Measurements from ENCODE around the gene TMEM163. TPM values are rescaled to one million over a fixed set of nuclear protein-coding genes. Genes with fewer than 3 reads are reported as not detected.

TMEM163 gene
- total and polyA plus RNA-seq, 2 of the 13 experiments (the other 11 are each of a cell fraction or from before 2014, with no cell fraction given), result 0.05 TPM; not detected in 1

DNA sequence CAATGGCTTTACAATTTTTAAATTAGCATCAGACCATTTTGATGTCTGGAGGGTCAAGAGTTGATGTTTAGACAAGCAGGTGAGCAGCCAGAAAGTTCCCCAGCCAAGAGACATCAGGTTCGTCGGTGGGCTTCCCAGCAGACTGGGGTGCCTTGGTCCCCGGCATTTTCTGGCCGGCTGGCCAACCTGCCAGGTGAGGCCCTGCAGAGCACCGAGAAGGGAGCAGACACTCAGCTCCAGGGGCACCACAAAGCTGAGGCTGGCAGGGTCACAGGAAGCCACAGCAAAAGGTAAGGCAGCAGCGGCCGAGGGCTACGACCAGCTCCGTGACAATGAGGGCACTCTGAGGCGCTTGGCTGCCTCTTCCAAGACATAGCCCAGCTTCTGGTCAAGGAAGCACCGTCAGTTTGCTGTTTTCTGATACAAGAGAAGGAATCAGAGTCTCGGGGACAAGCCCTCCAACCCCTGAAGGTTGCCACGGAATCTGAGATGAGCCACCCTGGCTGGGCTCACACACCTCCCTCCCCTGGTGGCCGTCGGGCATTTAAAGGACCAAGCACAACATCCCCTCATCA lies 235.9 kb downstream of the TMEM163 start:
- Histone ChIP-seq H3K27me3 (ENCODE audit: control insufficient read depth in 1 of 2, insufficient read depth in 2 of 2, low read length in 2 of 2) (peaks cover 4 to 32% of the 10 kb centered on the region in 2 experiments; a peak in 3 of 5 replicates), H3K4me1 (ENCODE audit: insufficient read depth, low read length) (no peaks in the 10 kb centered on the region), H3K27ac (ENCODE audit: extremely low read length, insufficient read depth, low read length) (no peak overlapping the region), H3K9me3 (ENCODE audit: low read length) (no peaks in the 10 kb centered on the region), H3K79me2 (ENCODE audit: insufficient read depth, low read length) (no peaks in the 10 kb centered on the region), H3K4me3 (replicated peaks in 1 of 3; ENCODE audit: insufficient read depth in 1 of 3, low read depth in 2 of 3, low read length in 3 of 3) (no peak overlapping the region), H3K9ac (ENCODE audit: insufficient read depth, low read depth, low read length) (no peak overlapping the region), H3K4me2 (ENCODE audit: low read depth, low read length) (no peak overlapping the region), H3K36me3 (replicated peaks in 1 of 2; ENCODE audit: control insufficient read depth in 1 of 2, insufficient read depth in 2 of 2, low read length in 2 of 2) (no peaks in the 10 kb centered on the region), H4K20me1 (ENCODE audit: insufficient read depth, low read length) (no peaks in the 10 kb centered on the region), H2AFZ (ENCODE audit: low read length) (no peak overlapping the region)
- BruUV-seq (replicated peaks), result no TSS peak
- no peak for TF ChIP-seq GATA4 (IDR thresholded peaks at IDR 0.05; ENCODE audit: borderline replicate concordance, low read depth)
- ChIA-PET POLR2A (no interaction called here), CTCF (ENCODE audit: low intra/inter-chr PET ratio, low total read pairs) (no interaction called here)
- no peak for DNase-seq (ENCODE audit: low spot score)
- no peak for FAIRE-seq
- intact Hi-C loops (cut with micrococcal nuclease; ENCODE audit: unreplicated experiment) (no loop called here), in situ Hi-C loops (cut with HindIII; ENCODE audit: extremely low pct_ligation_motif_present, low pct_unique_long_range_greater_than_20kb) (no loop called here)
- no peak; the same call in 1 of the 3 replicates for ATAC-seq
- 25% methylated on average over 9 of the region's 15 CpGs for WGBS (ENCODE audit: low lambda C conversion rate)

DNA sequence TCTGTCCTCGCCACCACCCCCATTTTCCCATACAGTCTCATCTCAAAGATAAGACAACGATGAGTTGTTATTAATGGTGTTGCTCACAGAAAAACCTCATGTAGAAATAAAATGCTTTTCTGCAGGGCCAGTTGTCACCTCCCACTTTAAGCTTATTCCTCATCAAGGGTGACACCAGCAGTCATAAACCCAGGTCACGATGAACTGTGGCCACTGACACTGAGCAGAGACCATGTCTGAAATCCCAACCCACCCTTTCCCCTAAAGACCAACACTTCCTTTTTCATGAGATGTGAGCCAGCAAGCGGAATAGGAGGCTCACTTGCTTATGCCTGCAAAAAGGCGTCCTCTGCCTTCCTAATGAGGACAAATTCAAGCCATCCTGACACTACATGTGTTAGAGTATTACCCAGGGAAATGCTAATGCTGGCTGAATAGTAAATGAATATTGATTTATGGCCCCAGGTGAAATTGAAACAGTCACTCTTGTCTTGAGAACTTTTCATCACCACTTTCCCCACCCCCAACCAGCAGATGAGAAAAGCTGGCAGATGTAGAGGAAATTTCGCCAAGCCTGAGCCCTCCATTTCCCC lies 236.6 kb downstream of the TMEM163 start:
- ChIA-PET CTCF (ENCODE audit: low intra/inter-chr PET ratio, low total read pairs) (no interaction called here), POLR2A (no interaction called here)
- no peak for TF ChIP-seq ZNF577 (CRISPR knock-in tag; IDR thresholded peaks at IDR 0.05; ENCODE audit: borderline replicate concordance, low read depth)
- TF ChIP-seq, protein P1, sequence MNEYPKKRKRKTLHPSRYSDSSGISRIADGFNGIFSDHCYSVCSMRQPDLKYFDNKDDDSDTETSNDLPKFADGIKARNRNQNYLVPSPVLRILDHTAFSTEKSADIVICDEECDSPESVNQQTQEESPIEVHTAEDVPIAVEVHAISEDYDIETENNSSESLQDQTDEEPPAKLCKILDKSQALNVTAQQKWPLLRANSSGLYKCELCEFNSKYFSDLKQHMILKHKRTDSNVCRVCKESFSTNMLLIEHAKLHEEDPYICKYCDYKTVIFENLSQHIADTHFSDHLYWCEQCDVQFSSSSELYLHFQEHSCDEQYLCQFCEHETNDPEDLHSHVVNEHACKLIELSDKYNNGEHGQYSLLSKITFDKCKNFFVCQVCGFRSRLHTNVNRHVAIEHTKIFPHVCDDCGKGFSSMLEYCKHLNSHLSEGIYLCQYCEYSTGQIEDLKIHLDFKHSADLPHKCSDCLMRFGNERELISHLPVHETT (CRISPR knock-in tag; conservative IDR thresholded peaks at IDR 0.05), result no peak
- intact Hi-C loops (cut with micrococcal nuclease; ENCODE audit: unreplicated experiment) (no loop called here), in situ Hi-C loops (cut with HindIII; ENCODE audit: extremely low pct_ligation_motif_present, low pct_unique_long_range_greater_than_20kb) (no loop called here)
- no peak overlapping the region for H3K9ac ChIP-seq (ENCODE audit: insufficient read depth, low read depth, low read length)
- DNase-seq (ENCODE audit: low spot score) (no peak), ATAC-seq (no peak), FAIRE-seq (no peak)
- no peaks in the 10 kb centered on the region for H3K36me3 ChIP-seq (replicated peaks in 1 of 2; ENCODE audit: control insufficient read depth in 1 of 2, insufficient read depth in 2 of 2, low read length in 2 of 2)
- 15% methylated on average over 6 of the region's 6 CpGs for WGBS (ENCODE audit: low lambda C conversion rate)
- no peak overlapping the region for H3K27ac ChIP-seq (ENCODE audit: extremely low read length, insufficient read depth, low read length)
- H3K79me2 ChIP-seq (ENCODE audit: insufficient read depth, low read length), result no peaks in the 10 kb centered on the region
- no peak overlapping the region for H3K4me3 ChIP-seq (replicated peaks in 1 of 3; ENCODE audit: insufficient read depth in 1 of 3, low read depth in 2 of 3, low read length in 3 of 3)
- no peaks in the 10 kb centered on the region for H4K20me1 ChIP-seq (ENCODE audit: insufficient read depth, low read length)
- no peaks in the 10 kb centered on the region for H3K9me3 ChIP-seq (ENCODE audit: low read length)
- no TSS peak for BruUV-seq (replicated peaks)
- no peak overlapping the region for H2AFZ ChIP-seq (ENCODE audit: low read length)
- H3K27me3 ChIP-seq (ENCODE audit: control insufficient read depth in 1 of 2, insufficient read depth in 2 of 2, low read length in 2 of 2), result peaks cover 4 to 32% of the 10 kb centered on the region in 2 experiments; a peak in 3 of 5 replicates
- no peak overlapping the region for H3K4me2 ChIP-seq (ENCODE audit: low read depth, low read length)
- no peaks in the 10 kb centered on the region for H3K4me1 ChIP-seq (ENCODE audit: insufficient read depth, low read length)

Measured in HepG2 (cell line).